HEK293 (cell line): ENCODE measurements around the gene LRRC53.
A peak's percentile ranks its signal among the peaks of the same experiment; 100 is the strongest.

Experiments
- CTCF ChIA-PET: fragments of 350-600 bp; formaldehyde crosslinking; extraction: SDS; loops from one replicate; lab custom pipeline; 2021; ENCODE audit warnings: antibody characterized with exemption; lab: Yijun Ruan, JAX
- POLR2A ChIA-PET: fragments of 300-600 bp; formaldehyde crosslinking; extraction: SDS; loops from one replicate; lab custom pipeline; 2020; ENCODE audit warnings: antibody characterized with exemption, inconsistent platforms; lab: Yijun Ruan, JAX
- H3K27ac ChIP-seq: fragments of 200-500 bp; sonication (Bioruptor generic); 2 replicates; pipeline ENCODE4 v1.5.1; 2014; ENCODE audit warnings: low read depth, low read length, control low read depth, inconsistent platforms; ENCODE audit errors: extremely low read depth
- H3K36me3 ChIP-seq, 2 experiments: fragments of 200-500 bp in 1 of 2; sonication (Bioruptor generic) in 1 of 2; 1 replicate in 1 of 2; 2 replicates in 1 of 2; pipeline ENCODE4 v1.5.1; 2014 to 2017; ENCODE audit warnings: inconsistent platforms in 2 of 2, low read length in 2 of 2; ENCODE audit not compliant: control insufficient read depth in 2 of 2, insufficient read depth in 1 of 2
- H3K4me1 ChIP-seq: fragments of 200-500 bp; sonication (Bioruptor generic); 2 replicates; pipeline ENCODE4 v1.5.1; 2014; ENCODE audit warnings: mild to moderate bottlenecking, low read length, inconsistent platforms; ENCODE audit not compliant: control insufficient read depth, insufficient read depth
- H3K4me3 ChIP-seq: 2 replicates; pipeline ENCODE4 v1.5.1; 2011; ENCODE audit warnings: low read depth, mild to moderate bottlenecking, control low read depth, low read length, moderate library complexity
- H3K9me3 ChIP-seq: fragments of 200-500 bp; sonication (Bioruptor generic); 2 replicates; pipeline ENCODE4 v1.5.1; 2014; ENCODE audit warnings: low read depth, low read length, inconsistent platforms; ENCODE audit not compliant: control insufficient read depth, insufficient read depth
- GLI2 ChIP-seq: fragments of 450-650 bp; formaldehyde crosslinking; IDR thresholded peaks from 2 replicates; pipeline ENCODE4; 2017; ENCODE audit warnings: missing biosample characterization, missing genetic modification characterization, low read depth, borderline replicate concordance
- HOXC10 ChIP-seq: sonication (generic); formaldehyde crosslinking; IDR thresholded peaks from 2 replicates; pipeline ENCODE4 v1.8.1; 2023; ENCODE audit warnings: mild to moderate bottlenecking, missing genetic modification reagents
- KLF10 ChIP-seq: fragments of 450-650 bp; IDR thresholded peaks from 2 replicates; pipeline ENCODE4 v1.5.1; 2018; ENCODE audit warnings: missing biosample characterization, mild to moderate bottlenecking, missing genetic modification characterization
- KLF7 ChIP-seq: fragments of 450-650 bp; formaldehyde crosslinking; IDR thresholded peaks from 2 replicates; pipeline ENCODE4 v1.5.1; 2016; ENCODE audit warnings: missing biosample characterization, missing genetic modification characterization, borderline replicate concordance
- KLF8 ChIP-seq: fragments of 450-650 bp; formaldehyde crosslinking; IDR thresholded peaks from 2 replicates; pipeline ENCODE4 v1.5.1; 2016; ENCODE audit warnings: missing biosample characterization, missing genetic modification characterization
- MYNN ChIP-seq: fragments of 450-650 bp; formaldehyde crosslinking; IDR thresholded peaks from 2 replicates; pipeline ENCODE4 v1.5.1; 2016; ENCODE audit warnings: missing biosample characterization, missing genetic modification characterization, borderline replicate concordance
- MZF1 ChIP-seq: fragments of 450-650 bp; formaldehyde crosslinking; IDR thresholded peaks from 2 replicates; pipeline ENCODE4 v1.5.1; 2017; ENCODE audit warnings: missing biosample characterization, missing genetic modification characterization, borderline replicate concordance
- REST ChIP-seq: fragments of 450-650 bp; formaldehyde crosslinking; IDR thresholded peaks from 2 replicates; pipeline ENCODE4 v1.5.1; 2016; ENCODE audit warnings: missing biosample characterization, missing genetic modification characterization
- SP3 ChIP-seq: fragments of 450-650 bp; formaldehyde crosslinking; IDR thresholded peaks from 2 replicates; pipeline ENCODE4 v1.5.1; 2016; ENCODE audit warnings: missing biosample characterization, missing genetic modification characterization
- TCF7L2 ChIP-seq: IDR thresholded peaks from 2 replicates; pipeline ENCODE4 v1.6.1; 2011; ENCODE audit warnings: low read depth, mild to moderate bottlenecking, inconsistent platforms, low read length, moderate library complexity, borderline replicate concordance
- YY1 ChIP-seq: fragments of 450-650 bp; formaldehyde crosslinking; IDR thresholded peaks from 2 replicates; pipeline ENCODE4 v1.5.1; 2018; ENCODE audit warnings: missing biosample characterization, missing genetic modification characterization
- ZBTB6 ChIP-seq: fragments of 450-650 bp; formaldehyde crosslinking; IDR thresholded peaks from 2 replicates; pipeline ENCODE4 v1.5.1; 2017; ENCODE audit warnings: missing biosample characterization, missing genetic modification characterization
- ZFP41 ChIP-seq: fragments of 450-650 bp; formaldehyde crosslinking; IDR thresholded peaks from 2 replicates; pipeline ENCODE4 v1.5.1; 2016; ENCODE audit warnings: missing biosample characterization, missing genetic modification characterization, borderline replicate concordance
- ZNF2 ChIP-seq: fragments of 450-650 bp; formaldehyde crosslinking; IDR thresholded peaks from 2 replicates; pipeline ENCODE4 v1.5.1; 2016; ENCODE audit warnings: missing biosample characterization, missing genetic modification characterization
- ZNF202 ChIP-seq: fragments of 450-650 bp; formaldehyde crosslinking; IDR thresholded peaks from 2 replicates; pipeline ENCODE4 v1.5.1; 2016; ENCODE audit warnings: missing biosample characterization, missing genetic modification characterization, borderline replicate concordance
- ZNF223 ChIP-seq: fragments of 450-650 bp; formaldehyde crosslinking; IDR thresholded peaks from 2 replicates; pipeline ENCODE4 v1.5.1; 2016; ENCODE audit warnings: missing biosample characterization, missing genetic modification characterization
- ZNF354C ChIP-seq: fragments of 450-650 bp; formaldehyde crosslinking; IDR thresholded peaks from 2 replicates; pipeline ENCODE4 v1.5.1; 2016; ENCODE audit warnings: missing biosample characterization, missing genetic modification characterization, low read depth, borderline replicate concordance
- ZNF366 ChIP-seq: fragments of 450-650 bp; formaldehyde crosslinking; conservative IDR thresholded peaks from 2 replicates; pipeline ENCODE4 v1.5.1; 2016; ENCODE audit warnings: missing biosample characterization, missing genetic modification characterization
- ZNF37A ChIP-seq: fragments of 450-650 bp; IDR thresholded peaks from 2 replicates; pipeline ENCODE4 v1.5.1; 2018; ENCODE audit warnings: missing biosample characterization, missing genetic modification characterization
- ZNF426 ChIP-seq: fragments of 450-650 bp; formaldehyde crosslinking; IDR thresholded peaks from 2 replicates; pipeline ENCODE4 v1.5.1; 2017; ENCODE audit warnings: missing biosample characterization, missing genetic modification characterization, mild to moderate bottlenecking, inconsistent platforms, moderate library complexity
- ZNF514 ChIP-seq: fragments of 450-650 bp; formaldehyde crosslinking; IDR thresholded peaks from 2 replicates; pipeline ENCODE4 v1.5.1; 2016; ENCODE audit warnings: missing biosample characterization, missing genetic modification characterization
- ZNF776 ChIP-seq: fragments of 450-650 bp; formaldehyde crosslinking; IDR thresholded peaks from 2 replicates; pipeline ENCODE4 v1.5.0; 2017; ENCODE audit warnings: missing biosample characterization, missing genetic modification characterization, borderline replicate concordance
- ZSCAN16 ChIP-seq: fragments of 450-650 bp; formaldehyde crosslinking; IDR thresholded peaks from 2 replicates; pipeline ENCODE4 v1.5.1; 2016; ENCODE audit warnings: missing biosample characterization, missing genetic modification characterization
- ZSCAN23 ChIP-seq: fragments of 450-650 bp; formaldehyde crosslinking; IDR thresholded peaks from 2 replicates; pipeline ENCODE4 v1.5.1; 2016; ENCODE audit warnings: missing biosample characterization, missing genetic modification characterization
- ZSCAN30 ChIP-seq: fragments of 450-650 bp; IDR thresholded peaks from 2 replicates; pipeline ENCODE4 v1.5.1; 2018; ENCODE audit warnings: missing biosample characterization, mild to moderate bottlenecking, missing genetic modification characterization, moderate library complexity
- ZSCAN4 ChIP-seq: fragments of 450-650 bp; formaldehyde crosslinking; IDR thresholded peaks from 2 replicates; pipeline ENCODE4 v1.5.1; 2017; ENCODE audit warnings: missing biosample characterization, missing genetic modification characterization
- TF ChIP-seq, protein P1 (sequence below): fragments of 450-650 bp; formaldehyde crosslinking; IDR thresholded peaks from 2 replicates; pipeline ENCODE4 v1.5.1; 2016; ENCODE audit warnings: missing biosample characterization, missing genetic modification characterization

The LRRC53 gene

DNA sequence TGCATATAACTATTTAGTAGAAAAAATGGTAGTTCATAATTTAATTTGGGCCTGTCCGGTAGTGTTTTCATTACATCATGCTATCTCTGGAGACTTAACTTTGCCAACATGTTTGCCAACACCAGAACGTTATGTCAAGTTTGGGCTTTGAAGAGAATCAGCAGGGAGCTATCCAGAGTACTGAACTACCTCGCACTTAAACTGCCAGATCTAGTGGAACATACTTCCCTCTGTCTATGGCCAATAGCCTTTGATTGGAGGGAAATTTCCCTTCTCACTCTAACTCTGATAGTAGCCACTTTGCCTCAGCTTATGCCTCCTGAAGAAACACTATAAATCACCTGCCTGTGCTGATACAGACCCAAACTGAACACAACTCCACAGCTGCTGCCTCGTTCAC lies 10.0 kb downstream of the LRRC53 start:
- no peaks in the 10 kb centered on the region for H3K36me3 ChIP-seq
- no peak overlapping the region for H3K27ac ChIP-seq
- no peaks in the 10 kb centered on the region for H3K4me1 ChIP-seq
- H3K9me3 ChIP-seq, result no peaks in the 10 kb centered on the region
- no peak overlapping the region for H3K4me3 ChIP-seq
- TF ChIP-seq REST (tag by site-specific recombination) (peak; percentile 93), SP3 (tag by site-specific recombination) (no peak)
- ChIA-PET POLR2A (no interaction called here), CTCF (interaction anchor here (1.6 to 3.4 kb wide), 5 partner anchors 8 to 188 kb away, joined by 3 to 20 read pairs (median 6); no protein-coding TSS in a partner anchor)

DNA sequence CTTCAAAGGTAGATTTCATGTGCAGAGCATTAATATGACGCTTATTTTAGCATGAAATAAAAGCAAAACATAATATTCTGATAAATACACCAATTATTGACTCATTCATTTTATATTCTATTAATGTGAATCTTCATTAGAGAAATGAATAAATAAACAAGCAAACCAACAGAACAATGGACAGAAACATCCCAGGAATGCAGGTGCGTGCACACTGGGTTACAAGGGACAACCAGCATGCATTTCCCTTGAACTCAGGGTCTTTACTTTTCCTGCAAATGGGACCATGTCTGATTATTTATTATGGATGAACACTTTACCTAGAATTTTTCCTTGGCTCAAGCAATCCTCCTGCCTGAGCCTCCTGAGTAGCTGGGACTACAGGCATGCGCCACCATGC lies 13.5 kb downstream of the LRRC53 start:
- POLR2A ChIA-PET, result no interaction called here
- TF ChIP-seq ZNF366 (tag by site-specific recombination) (no peak), ZSCAN30 (tag by site-specific recombination) (no peak), ZNF776 (tag by site-specific recombination) (no peak), ZFP41 (tag by site-specific recombination) (no peak), TCF7L2 (no peak), ZNF354C (tag by site-specific recombination) (no peak), MYNN (tag by site-specific recombination) (no peak), ZNF202 (no peak), ZNF37A (tag by site-specific recombination) (no peak), ZSCAN16 (no peak), ZNF2 (tag by site-specific recombination) (no peak), ZSCAN23 (tag by site-specific recombination) (no peak), KLF10 (tag by site-specific recombination) (no peak)
- TF ChIP-seq, protein P1, sequence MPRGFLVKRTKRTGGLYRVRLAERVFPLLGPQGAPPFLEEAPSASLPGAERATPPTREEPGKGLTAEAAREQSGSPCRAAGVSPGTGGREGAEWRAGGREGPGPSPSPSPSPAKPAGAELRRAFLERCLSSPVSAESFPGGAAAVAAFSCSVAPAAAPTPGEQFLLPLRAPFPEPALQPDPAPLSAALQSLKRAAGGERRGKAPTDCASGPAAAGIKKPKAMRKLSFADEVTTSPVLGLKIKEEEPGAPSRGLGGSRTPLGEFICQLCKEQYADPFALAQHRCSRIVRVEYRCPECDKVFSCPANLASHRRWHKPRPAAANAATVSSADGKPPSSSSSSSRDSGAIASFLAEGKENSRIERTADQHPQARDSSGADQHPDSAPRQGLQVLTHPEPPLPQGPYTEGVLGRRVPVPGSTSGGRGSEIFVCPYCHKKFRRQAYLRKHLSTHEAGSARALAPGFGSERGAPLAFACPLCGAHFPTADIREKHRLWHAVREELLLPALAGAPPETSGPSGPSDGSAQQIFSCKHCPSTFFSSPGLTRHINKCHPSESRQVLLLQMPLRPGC (tag by site-specific recombination), result no peak

DNA sequence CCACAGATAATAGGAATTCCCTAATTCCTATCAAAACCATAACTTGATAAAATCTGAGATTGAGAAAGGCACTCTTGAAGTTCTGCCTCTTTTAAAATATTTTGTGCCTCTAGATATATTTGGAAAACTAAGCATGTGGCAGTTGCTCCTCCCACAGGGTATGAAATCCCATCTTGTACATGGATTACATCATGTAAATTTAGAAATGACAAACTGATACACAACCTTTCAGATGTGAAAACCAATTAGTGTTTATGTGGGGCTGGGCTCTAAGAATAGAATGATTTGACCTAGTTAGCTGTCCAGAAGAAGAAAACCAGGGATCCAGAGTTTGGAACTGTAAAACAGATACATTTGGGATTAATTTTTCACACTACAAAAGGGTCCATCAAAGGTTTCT lies 15.7 kb downstream of the LRRC53 start:
- ChIA-PET POLR2A (no interaction called here), CTCF (no interaction called here)
- no peak for TF ChIP-seq HOXC10
- TF ChIP-seq KLF8 (tag by site-specific recombination), result no peak
- TF ChIP-seq ZBTB6 (tag by site-specific recombination), result no peak
- TF ChIP-seq MZF1 (tag by site-specific recombination), result no peak
- no peak for TF ChIP-seq KLF7 (tag by site-specific recombination)
- no peak for TF ChIP-seq ZNF223 (tag by site-specific recombination)
- no peak for TF ChIP-seq ZNF426 (tag by site-specific recombination)
- TF ChIP-seq GLI2 (tag by site-specific recombination), result no peak
- no peak for TF ChIP-seq ZSCAN4 (tag by site-specific recombination)
- no peak for TF ChIP-seq ZNF514 (tag by site-specific recombination)
- no peak for TF ChIP-seq YY1 (tag by site-specific recombination)

More for the DNA sequence above, 13.5 kb downstream of the LRRC53 start:
- H3K27ac ChIP-seq, result no peak overlapping the region
- H3K4me1 ChIP-seq, result no peaks in the 10 kb centered on the region
- CTCF ChIA-PET, result no interaction called here
- no peak overlapping the region for H3K4me3 ChIP-seq
- H3K36me3 ChIP-seq, result no peaks in the 10 kb centered on the region
- H3K9me3 ChIP-seq, result no peaks in the 10 kb centered on the region

More for the DNA sequence above, 15.7 kb downstream of the LRRC53 start:
- no peak overlapping the region for H3K4me3 ChIP-seq
- H3K4me1 ChIP-seq, result no peaks in the 10 kb centered on the region
- H3K9me3 ChIP-seq, result no peaks in the 10 kb centered on the region
- H3K27ac ChIP-seq, result no peak overlapping the region
- no peaks in the 10 kb centered on the region for H3K36me3 ChIP-seq
